GM10266 (cell line): ENCODE measurements around the gene FUZ.

Experiments
- DNase-seq: peaks from one replicate; pipeline ENCODE4 v3.0.0; 2012; ENCODE audit errors: extremely low spot score
- TF ChIP-seq, protein P1 (sequence below): IDR thresholded peaks from 2 replicates; pipeline ENCODE4 v1.5.1; 2012; ENCODE audit warnings: mild to moderate bottlenecking, low read depth; ENCODE audit not compliant: control insufficient read depth, insufficient read depth; ENCODE audit errors: missing control alignments

The FUZ gene

DNA sequence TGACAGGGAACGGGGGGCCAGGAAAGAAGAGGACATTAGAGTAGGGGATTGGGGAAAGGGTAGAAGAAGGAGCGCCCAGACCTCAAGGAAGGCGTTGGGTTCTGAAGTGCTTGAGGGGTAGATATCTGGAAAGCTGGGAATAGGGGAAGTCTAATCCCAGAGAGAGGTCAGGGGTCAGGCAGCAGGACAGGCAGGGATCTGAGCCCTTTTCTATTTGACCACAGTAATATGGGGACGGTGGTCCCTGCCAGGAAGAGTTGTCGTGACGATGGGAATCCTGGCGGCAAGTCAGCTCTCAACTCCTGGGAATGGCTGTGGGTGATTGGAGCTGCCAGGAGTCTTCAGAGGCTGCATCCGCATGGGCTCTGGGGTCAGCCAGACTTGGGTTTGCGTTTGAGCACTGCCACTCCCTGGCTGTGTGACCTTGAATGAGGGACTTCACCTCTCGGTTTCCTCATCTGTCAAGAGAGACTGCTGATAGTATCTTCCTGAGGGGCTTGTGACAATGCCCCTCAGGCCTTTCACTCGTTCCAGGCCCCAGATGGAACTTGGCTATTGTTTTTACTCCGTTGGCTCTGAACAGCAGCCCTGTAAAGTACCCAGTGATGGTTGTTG, 45.0 kb downstream of the FUZ start:
- DNase-seq = no peak
- TF ChIP-seq, protein P1, sequence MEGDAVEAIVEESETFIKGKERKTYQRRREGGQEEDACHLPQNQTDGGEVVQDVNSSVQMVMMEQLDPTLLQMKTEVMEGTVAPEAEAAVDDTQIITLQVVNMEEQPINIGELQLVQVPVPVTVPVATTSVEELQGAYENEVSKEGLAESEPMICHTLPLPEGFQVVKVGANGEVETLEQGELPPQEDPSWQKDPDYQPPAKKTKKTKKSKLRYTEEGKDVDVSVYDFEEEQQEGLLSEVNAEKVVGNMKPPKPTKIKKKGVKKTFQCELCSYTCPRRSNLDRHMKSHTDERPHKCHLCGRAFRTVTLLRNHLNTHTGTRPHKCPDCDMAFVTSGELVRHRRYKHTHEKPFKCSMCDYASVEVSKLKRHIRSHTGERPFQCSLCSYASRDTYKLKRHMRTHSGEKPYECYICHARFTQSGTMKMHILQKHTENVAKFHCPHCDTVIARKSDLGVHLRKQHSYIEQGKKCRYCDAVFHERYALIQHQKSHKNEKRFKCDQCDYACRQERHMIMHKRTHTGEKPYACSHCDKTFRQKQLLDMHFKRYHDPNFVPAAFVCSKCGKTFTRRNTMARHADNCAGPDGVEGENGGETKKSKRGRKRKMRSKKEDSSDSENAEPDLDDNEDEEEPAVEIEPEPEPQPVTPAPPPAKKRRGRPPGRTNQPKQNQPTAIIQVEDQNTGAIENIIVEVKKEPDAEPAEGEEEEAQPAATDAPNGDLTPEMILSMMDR = no peak

DNA sequence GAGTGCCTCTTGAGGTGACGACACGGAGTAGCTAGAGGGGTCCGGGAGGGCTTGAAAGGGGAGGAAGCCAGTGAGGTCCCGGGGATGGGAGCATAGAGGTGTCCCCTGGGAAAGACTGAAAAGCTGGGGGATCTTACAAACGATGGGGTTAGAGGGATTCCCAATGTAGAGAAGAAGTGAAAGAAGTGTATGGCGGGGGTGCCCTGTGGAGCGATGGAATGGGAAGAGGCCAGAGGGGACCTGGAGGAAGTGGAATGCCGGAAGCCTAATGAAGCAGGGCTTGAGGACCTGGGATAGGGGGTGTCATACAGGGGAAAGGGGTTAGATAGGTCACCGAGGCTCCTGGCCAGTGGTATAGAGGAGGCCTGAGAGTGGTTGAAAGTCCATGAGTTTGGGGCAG, 45.7 kb downstream of the FUZ start:
- TF ChIP-seq, protein P1 = no peak
- DNase-seq = no peak

DNA sequence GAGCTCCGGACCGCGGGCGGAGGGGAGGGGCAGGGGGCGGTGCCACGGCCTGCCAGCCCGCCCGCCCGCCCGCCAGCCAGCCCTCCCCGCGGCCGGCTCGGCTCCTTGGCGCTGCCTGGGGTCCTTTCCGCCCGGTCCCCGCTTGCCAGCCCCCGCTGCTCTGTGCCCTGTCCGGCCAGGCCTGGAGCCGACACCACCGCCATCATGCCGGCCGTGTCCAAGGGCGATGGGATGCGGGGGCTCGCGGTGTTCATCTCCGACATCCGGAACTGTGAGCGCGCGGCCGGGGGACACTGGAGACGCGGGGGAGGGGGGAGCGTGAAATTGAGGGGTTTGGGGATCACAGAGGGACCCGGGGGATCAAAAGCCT, 46.2 kb downstream of the FUZ start, which contains the start of gene AP2A1:
Gene AP2A1 (plus strand): TSS at position 72 of the 370 bp plus-strand sequence. CDS start 133 bp downstream, at position 205.
- no peak for DNase-seq
- TF ChIP-seq, protein P1 = no peak

GRCh38 chr19:49766007-49766929, 46.8 kb downstream of the FUZ start:
- TF ChIP-seq, protein P1 = no peak
- peak; percentile 100 for DNase-seq

- DNase-seq = no peak
- TF ChIP-seq, protein P1 = no peak
These were observed 48.8 kb downstream of the FUZ start for GRCh38 chr19:49764341-49764740.

DNA sequence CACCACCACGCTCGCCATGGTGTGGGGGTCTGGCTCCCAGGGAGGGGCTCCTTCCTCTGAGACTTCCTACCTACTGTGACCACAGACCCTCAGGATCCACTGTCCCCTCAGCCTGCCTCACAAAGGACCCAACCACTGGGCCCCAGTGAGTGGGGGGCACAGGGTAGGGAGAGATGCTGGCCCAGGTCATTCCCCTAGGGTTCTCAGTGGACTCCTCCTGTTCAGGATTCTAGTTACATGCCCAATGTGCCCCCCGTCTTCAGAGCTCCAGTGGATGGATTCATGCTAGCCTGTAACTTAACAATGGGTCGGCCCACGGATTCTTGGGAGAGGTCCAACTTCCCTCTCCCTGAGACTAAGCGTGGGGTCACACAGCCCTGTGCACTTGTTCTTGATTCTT, 49.9 kb downstream of the FUZ start, which contains the start of gene TSKS:
Gene TSKS (minus strand): TSS at position 77 of the 400 bp plus-strand sequence. CDS start 59 bp downstream, at position 18.
- TF ChIP-seq, protein P1 = no peak
- DNase-seq = no peak
